Measurements from ENCODE around the gene KIAA1217. TPM values are rescaled to one million over a fixed set of nuclear protein-coding genes. Genes with fewer than 3 reads are reported as not detected.

KIAA1217 gene
- total RNA-seq, 1 donor from 2014 or later: 121 TPM

DNA sequence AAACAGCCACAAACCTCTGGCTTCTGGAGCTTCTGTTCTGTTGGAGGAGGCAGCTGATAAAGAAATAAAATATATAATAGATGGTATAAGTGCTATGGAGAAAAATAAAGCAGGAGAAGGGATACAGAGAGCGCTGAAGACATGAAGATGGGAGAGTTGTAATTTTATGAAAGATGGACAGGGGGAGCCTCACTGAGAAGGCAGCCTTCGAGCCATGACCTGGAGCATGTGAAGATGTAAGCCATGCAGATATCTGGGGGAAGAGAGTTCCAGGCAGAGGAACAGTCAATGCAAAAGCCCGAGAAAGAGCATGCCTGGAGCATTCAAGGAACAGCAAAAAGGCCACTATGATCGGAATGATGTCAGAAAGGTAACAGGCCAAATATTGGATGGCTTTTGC, 187.5 kb downstream of the KIAA1217 start:
- H3K4me3 Mint-ChIP-seq (ENCODE audit: low read depth): no peak overlapping the region
- peaks cover 13% of the 10 kb centered on the region for H3K36me3 Mint-ChIP-seq (ENCODE audit: insufficient read depth)
- H3K27me3 Mint-ChIP-seq: no peaks in the 10 kb centered on the region
- TF ChIP-seq, protein P1, sequence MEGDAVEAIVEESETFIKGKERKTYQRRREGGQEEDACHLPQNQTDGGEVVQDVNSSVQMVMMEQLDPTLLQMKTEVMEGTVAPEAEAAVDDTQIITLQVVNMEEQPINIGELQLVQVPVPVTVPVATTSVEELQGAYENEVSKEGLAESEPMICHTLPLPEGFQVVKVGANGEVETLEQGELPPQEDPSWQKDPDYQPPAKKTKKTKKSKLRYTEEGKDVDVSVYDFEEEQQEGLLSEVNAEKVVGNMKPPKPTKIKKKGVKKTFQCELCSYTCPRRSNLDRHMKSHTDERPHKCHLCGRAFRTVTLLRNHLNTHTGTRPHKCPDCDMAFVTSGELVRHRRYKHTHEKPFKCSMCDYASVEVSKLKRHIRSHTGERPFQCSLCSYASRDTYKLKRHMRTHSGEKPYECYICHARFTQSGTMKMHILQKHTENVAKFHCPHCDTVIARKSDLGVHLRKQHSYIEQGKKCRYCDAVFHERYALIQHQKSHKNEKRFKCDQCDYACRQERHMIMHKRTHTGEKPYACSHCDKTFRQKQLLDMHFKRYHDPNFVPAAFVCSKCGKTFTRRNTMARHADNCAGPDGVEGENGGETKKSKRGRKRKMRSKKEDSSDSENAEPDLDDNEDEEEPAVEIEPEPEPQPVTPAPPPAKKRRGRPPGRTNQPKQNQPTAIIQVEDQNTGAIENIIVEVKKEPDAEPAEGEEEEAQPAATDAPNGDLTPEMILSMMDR (IDR thresholded peaks at IDR 0.05; ENCODE audit: unreplicated experiment): peak; percentile 23
- no peak for DNase-seq (ENCODE audit: low spot score, unreplicated experiment)
- H3K27ac Mint-ChIP-seq: peak overlapping the region; percentile 29
- no peaks in the 10 kb centered on the region for H3K9me3 Mint-ChIP-seq (ENCODE audit: low read depth)
- no peaks in the 10 kb centered on the region for H3K4me1 Mint-ChIP-seq (ENCODE audit: low read depth)

DNA sequence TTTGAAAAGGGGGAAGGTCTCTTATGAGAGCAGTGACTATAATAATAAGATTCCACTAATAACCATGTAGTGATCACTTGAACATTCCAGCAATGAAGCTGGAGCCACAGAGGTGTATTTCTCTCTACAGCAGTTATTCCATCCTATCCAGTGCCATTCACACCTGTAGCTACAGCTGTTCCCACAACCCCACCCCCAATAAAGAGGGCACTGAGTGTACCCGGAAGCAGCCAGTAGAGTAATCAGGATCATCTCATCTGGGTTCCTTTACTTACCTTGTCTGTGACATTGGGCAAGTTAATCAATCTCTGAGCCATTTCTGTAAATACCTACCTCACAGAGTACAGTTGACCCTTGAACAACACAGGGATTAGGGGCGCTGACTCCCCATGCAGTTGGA, 188.7 kb downstream of the KIAA1217 start:
- H3K36me3 Mint-ChIP-seq (ENCODE audit: insufficient read depth): peaks cover 14% of the 10 kb centered on the region
- no peaks in the 10 kb centered on the region for H3K9me3 Mint-ChIP-seq (ENCODE audit: low read depth)
- TF ChIP-seq, protein P1 (IDR thresholded peaks at IDR 0.05; ENCODE audit: unreplicated experiment): no peak
- no peak overlapping the region for H3K4me3 Mint-ChIP-seq (ENCODE audit: low read depth)
- no peaks in the 10 kb centered on the region for H3K27me3 Mint-ChIP-seq
- H3K4me1 Mint-ChIP-seq (ENCODE audit: low read depth): no peaks in the 10 kb centered on the region
- H3K27ac Mint-ChIP-seq: no peak overlapping the region
- no peak for DNase-seq (ENCODE audit: low spot score, unreplicated experiment)

DNA sequence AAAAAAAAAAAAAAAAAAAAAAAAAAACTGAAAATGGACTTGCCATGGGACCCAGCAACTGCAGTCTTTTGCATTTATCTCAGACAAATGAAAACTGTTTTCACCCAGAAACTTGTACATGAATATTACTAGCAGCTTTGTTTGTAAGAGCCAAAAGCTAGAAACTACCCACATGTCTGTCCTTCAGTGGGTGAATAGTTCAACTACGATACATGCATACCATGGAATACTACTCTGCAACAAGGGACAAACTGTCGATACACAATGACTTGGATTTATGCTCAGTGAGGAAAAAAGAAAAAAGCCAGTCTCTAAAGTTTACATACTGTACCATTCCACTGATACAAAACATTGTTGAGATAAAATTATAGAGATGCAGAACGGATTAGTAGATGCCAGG, 195.6 kb downstream of the KIAA1217 start:
- TF ChIP-seq, protein P1 (IDR thresholded peaks at IDR 0.05; ENCODE audit: unreplicated experiment): no peak
- Mint-ChIP-seq H3K4me1 (ENCODE audit: low read depth) (peaks cover 17% of the 10 kb centered on the region), H3K4me3 (ENCODE audit: low read depth) (no peak overlapping the region), H3K36me3 (ENCODE audit: insufficient read depth) (peaks cover 13% of the 10 kb centered on the region), H3K27ac (no peak overlapping the region), H3K9me3 (ENCODE audit: low read depth) (no peaks in the 10 kb centered on the region), H3K27me3 (no peaks in the 10 kb centered on the region)
- DNase-seq (ENCODE audit: low spot score, unreplicated experiment): no peak

DNA sequence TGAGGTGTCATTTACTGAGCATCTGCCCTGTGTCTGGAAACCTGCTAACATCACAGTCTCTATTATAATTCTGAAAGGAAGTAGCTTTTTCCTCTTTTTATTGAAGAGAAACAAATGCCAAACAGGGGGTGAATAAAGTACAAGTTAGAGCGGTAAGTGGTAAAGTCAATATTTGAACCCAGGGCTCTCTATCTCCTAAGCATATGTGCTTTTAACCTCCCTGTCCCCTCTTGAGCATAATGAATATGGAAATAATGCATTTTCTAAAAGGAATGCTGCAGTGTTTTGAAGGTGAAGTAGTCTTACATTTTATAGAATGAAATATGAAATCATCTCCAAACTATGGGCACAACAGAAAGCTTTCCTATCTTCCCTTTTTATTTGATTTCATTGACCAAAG, 196.7 kb downstream of the KIAA1217 start:
- H3K4me1 Mint-ChIP-seq (ENCODE audit: low read depth): peaks cover 17% of the 10 kb centered on the region
- H3K9me3 Mint-ChIP-seq (ENCODE audit: low read depth): no peaks in the 10 kb centered on the region
- TF ChIP-seq, protein P1 (IDR thresholded peaks at IDR 0.05; ENCODE audit: unreplicated experiment): no peak
- peaks cover 13% of the 10 kb centered on the region for H3K36me3 Mint-ChIP-seq (ENCODE audit: insufficient read depth)
- H3K27me3 Mint-ChIP-seq: no peaks in the 10 kb centered on the region
- no peak for DNase-seq (ENCODE audit: low spot score, unreplicated experiment)
- no peak overlapping the region for H3K4me3 Mint-ChIP-seq (ENCODE audit: low read depth)
- H3K27ac Mint-ChIP-seq: no peak overlapping the region

DNA sequence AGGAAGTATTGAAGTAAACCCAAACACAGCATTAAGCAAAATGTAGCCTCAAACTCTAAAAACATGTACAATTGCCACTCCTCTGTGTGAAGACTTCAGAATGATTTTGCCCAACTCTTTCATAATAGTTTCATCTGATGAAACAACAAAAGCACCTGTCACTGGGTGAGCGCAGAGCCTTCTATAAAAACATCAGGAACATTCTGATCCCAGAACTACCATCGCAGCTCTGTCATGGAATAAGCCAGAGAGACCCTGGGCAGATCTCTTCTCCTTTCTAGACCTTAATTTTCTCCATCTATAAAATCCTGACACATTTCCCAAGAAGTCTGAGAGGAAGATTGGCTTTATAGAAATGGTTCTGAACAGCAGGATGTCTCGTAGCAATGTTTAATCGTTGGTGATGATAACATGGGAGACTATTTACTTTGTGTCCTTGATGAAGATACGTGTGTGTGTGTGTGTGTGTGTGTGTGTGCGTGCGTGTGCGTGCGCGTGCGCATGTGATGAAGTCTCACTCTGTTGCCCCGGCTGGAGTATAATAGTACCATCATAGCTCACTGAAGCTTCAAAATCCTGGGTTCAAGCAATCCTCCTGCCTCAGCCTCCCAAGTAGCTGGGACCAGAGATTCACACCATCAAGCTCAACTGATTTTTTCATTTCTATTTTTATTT, 198.0 kb downstream of the KIAA1217 start:
- no peak for DNase-seq (ENCODE audit: low spot score, unreplicated experiment)
- no peak overlapping the region for H3K27ac Mint-ChIP-seq
- H3K36me3 Mint-ChIP-seq (ENCODE audit: insufficient read depth): peaks cover 11% of the 10 kb centered on the region
- TF ChIP-seq, protein P1 (IDR thresholded peaks at IDR 0.05; ENCODE audit: unreplicated experiment): no peak
- no peak overlapping the region for H3K4me3 Mint-ChIP-seq (ENCODE audit: low read depth)
- peaks cover 17% of the 10 kb centered on the region for H3K4me1 Mint-ChIP-seq (ENCODE audit: low read depth)
- no peaks in the 10 kb centered on the region for H3K27me3 Mint-ChIP-seq
- H3K9me3 Mint-ChIP-seq (ENCODE audit: low read depth): no peaks in the 10 kb centered on the region

Measured in progenitor cell of endocrine pancreas (in vitro differentiated cells).